ENCODE results near the gene SPATA9.

GRCh38 chr5:95655575-95655974 lies 27.2 kb downstream of the SPATA9 start:
- TF ChIP-seq CTCF (IDR thresholded peaks at IDR 0.05): no peak
- TF ChIP-seq EZH2 (IDR thresholded peaks at IDR 0.05; ENCODE audit: borderline replicate concordance, insufficient read depth, low read depth, low read length, poor library complexity, severe bottlenecking): no peak

All from B cell (primary cell).